SK-N-SH (cell line): ENCODE results near the gene GSTO2.

ENCODE experiments used
- CHD2 ChIP-seq: fragments of 150-350 bp; IDR thresholded peaks from 2 replicates; pipeline ENCODE4 v1.6.1; 2018; ENCODE audit warnings: low read length; ENCODE audit not compliant: partially characterized antibody
- CTCF ChIP-seq: fragments of 200-600 bp; sonication (generic); IDR thresholded peaks from 2 replicates; pipeline ENCODE4 v1.6.1; 2017; ENCODE audit warnings: antibody characterized with exemption, mild to moderate bottlenecking, moderate library complexity
- EZH2phosphoT487 ChIP-seq: fragments of 200-600 bp; sonication (generic); IDR thresholded peaks from 2 replicates; pipeline ENCODE4 v1.6.1; 2017; ENCODE audit warnings: low read depth, mixed run types, mild to moderate bottlenecking, antibody characterized with exemption, moderate library complexity, borderline replicate concordance
- FOSL2 ChIP-seq: IDR thresholded peaks from 2 replicates; pipeline ENCODE4 v1.4.0; 2012; ENCODE audit warnings: low read depth, mild to moderate bottlenecking, moderate library complexity, borderline replicate concordance
- MAX ChIP-seq: IDR thresholded peaks from 2 replicates; pipeline ENCODE4 v1.4.0; 2012; ENCODE audit warnings: low read depth
- MXI1 ChIP-seq: IDR thresholded peaks from 2 replicates; pipeline ENCODE4 v1.6.1; 2012; ENCODE audit warnings: mild to moderate bottlenecking, low read depth, low read length, improper control_type of control experiment
- REST ChIP-seq: IDR thresholded peaks from 2 replicates; pipeline ENCODE4 v1.6.1; 2012; ENCODE audit warnings: mild to moderate bottlenecking, low read depth, low read length, moderate library complexity
- RFX5 ChIP-seq: IDR thresholded peaks from 2 replicates; pipeline ENCODE4 v1.6.1; 2012; ENCODE audit warnings: mild to moderate bottlenecking, improper control_type of control experiment, low read length
- SIN3A ChIP-seq: IDR thresholded peaks from 2 replicates; pipeline ENCODE4 v1.6.1; 2012; ENCODE audit warnings: low read depth, mild to moderate bottlenecking, low read length, moderate library complexity, borderline replicate concordance
- TAF1 ChIP-seq: IDR thresholded peaks from 2 replicates; pipeline ENCODE4 v1.6.1; 2012; ENCODE audit warnings: low read depth, mild to moderate bottlenecking, low read length, moderate library complexity, borderline replicate concordance
- TEAD4 ChIP-seq: IDR thresholded peaks from 2 replicates; pipeline ENCODE4 v1.4.0; 2012; ENCODE audit warnings: mild to moderate bottlenecking, borderline replicate concordance; ENCODE audit not compliant: insufficient read depth
- YY1 ChIP-seq: IDR thresholded peaks from 2 replicates; pipeline ENCODE4 v1.4.0; 2012; ENCODE audit warnings: low read depth, mild to moderate bottlenecking

- TF ChIP-seq REST (no peak), CTCF (no peak), TEAD4 (no peak), MXI1 (no peak), FOSL2 (no peak), YY1 (no peak), RFX5 (no peak), CHD2 (no peak), EZH2phosphoT487 (no peak), TAF1 (no peak), MAX (no peak), SIN3A (no peak)
Measured at GRCh38 chr10:104233817-104234216, 35.2 kb upstream of the GSTO2 start.
